Keratinocyte (primary cell): ENCODE data around the gene CFAP100. TPM values are rescaled to one million over a fixed set of nuclear protein-coding genes. Genes with fewer than 3 reads are reported as not detected.

Experiments used
- DNase-seq: peaks from one replicate; pipeline ENCODE4 v3.0.0-alpha.2; 2011; ENCODE audit warnings: low read depth, missing footprints, low spot score
- FAIRE-seq: peaks from 2 replicates; lab custom pipeline; 2011; peaks lifted over from hg19 to GRCh38; lab: Jason Lieb, UNC
- H2AFZ ChIP-seq: 2 replicates; pipeline ENCODE4 v1.6.0; 2012; ENCODE audit warnings: low read length, control low read depth, inconsistent platforms; ENCODE audit not compliant: control insufficient read depth
- H3K27ac ChIP-seq: 2 replicates; pipeline ENCODE4 v1.5.1; 2011; ENCODE audit warnings: low read length; ENCODE audit not compliant: control insufficient read depth, insufficient read depth
- H3K27me3 ChIP-seq: 3 replicates; pipeline ENCODE4 v1.6.0; 2011; ENCODE audit warnings: low read length; ENCODE audit not compliant: control insufficient read depth, insufficient read depth; ENCODE audit errors: extremely low read depth
- H3K36me3 ChIP-seq, 2 experiments: 2 replicates in 1 of 2; 3 replicates in 1 of 2; pipeline ENCODE4 v1.5.1; 2011; ENCODE audit warnings: low read length in 2 of 2, mild to moderate bottlenecking in 1 of 2; ENCODE audit not compliant: control insufficient read depth in 2 of 2, insufficient read depth in 2 of 2; ENCODE audit errors: extremely low read depth in 1 of 2
- H3K4me1 ChIP-seq: 3 replicates; pipeline ENCODE4 v1.5.1; 2011; ENCODE audit warnings: low read length; ENCODE audit not compliant: control insufficient read depth, insufficient read depth; ENCODE audit errors: extremely low read depth
- H3K4me2 ChIP-seq: 3 replicates; pipeline ENCODE4 v1.6.0; 2011; ENCODE audit warnings: low read depth, low read length; ENCODE audit not compliant: control insufficient read depth, insufficient read depth; ENCODE audit errors: extremely low read depth
- H3K4me3 ChIP-seq, 3 experiments: fragments of 200-600 bp in 1 of 3; sonication (generic) in 1 of 3; 2 replicates in 2 of 3; 3 replicates in 1 of 3; pipeline ENCODE4 v1.5.1; 2011 to 2016; ENCODE audit warnings: low read length in 3 of 3, mild to moderate bottlenecking in 3 of 3, control low read depth in 2 of 3, inconsistent platforms in 1 of 3, low read depth in 1 of 3, mixed read lengths in 1 of 3, mixed run types in 1 of 3, moderate library complexity in 1 of 3; ENCODE audit not compliant: control insufficient read depth in 2 of 3, insufficient read depth in 2 of 3; ENCODE audit errors: extremely low read depth in 1 of 3
- H3K79me2 ChIP-seq: 2 replicates; pipeline ENCODE4 v1.6.0; 2012; ENCODE audit warnings: low read length; ENCODE audit not compliant: control insufficient read depth, insufficient read depth
- H3K9ac ChIP-seq: 3 replicates; pipeline ENCODE4 v1.6.0; 2011; ENCODE audit warnings: low read length; ENCODE audit not compliant: control insufficient read depth, insufficient read depth; ENCODE audit errors: extremely low read depth
- H3K9me1 ChIP-seq: 3 replicates; pipeline ENCODE4 v1.6.0; 2011; ENCODE audit warnings: low read length; ENCODE audit not compliant: control insufficient read depth, insufficient read depth; ENCODE audit errors: extremely low read depth
- H3K9me3 ChIP-seq: 2 replicates; pipeline ENCODE4 v1.5.1; 2012; ENCODE audit warnings: low read depth, low read length; ENCODE audit not compliant: control insufficient read depth
- H4K20me1 ChIP-seq: 3 replicates; pipeline ENCODE4 v1.6.0; 2011; ENCODE audit warnings: low read length; ENCODE audit not compliant: control insufficient read depth, insufficient read depth; ENCODE audit errors: extremely low read depth
- EZH2 ChIP-seq: IDR thresholded peaks from one replicate; pipeline ENCODE4 v1.6.1; 2012; ENCODE audit warnings: inconsistent platforms, mild to moderate bottlenecking, low read length, moderate library complexity
- dilution Hi-C: fragments of 300-500 bp; cut with MboI; formaldehyde crosslinking; loops from one replicate; pipeline ENCODE4 v1.7.0; 2020; ENCODE audit warnings: low sequenced_read_pairs; ENCODE audit not compliant: extremely low pct_ligation_motif_present
- polyA plus RNA-seq, 5 experiments: library from polyadenylated mRNA; depleted of rRNA in 3 of 5; stranded (reverse) in 3 of 5; stranded (forward) in 1 of 5; unstranded in 1 of 5; fragments of >200 nt; gene quantifications; 1 replicate in 1 of 5; 2 replicates in 3 of 5; 3 replicates in 1 of 5; pipeline versions ENCODE4 v1.2.1 to v1.2.3, GENCODE V29; 2011 to 2012; ENCODE audit warnings: missing spikeins in 2 of 5, low read depth in 1 of 5, low replicate concordance in 1 of 5
- TF ChIP-seq, protein P1 (sequence below), 3 experiments: IDR thresholded peaks in 1 of 3; conservative IDR thresholded peaks in 1 of 3; optimal IDR thresholded peaks in 1 of 3; 2 replicates in 2 of 3; 3 replicates in 1 of 3; pipeline versions ENCODE3 to v1.5.1; 2011; ENCODE audit warnings: low read length in 3 of 3, mild to moderate bottlenecking in 3 of 3, moderate library complexity in 2 of 3, control low read depth in 1 of 3, inconsistent platforms in 1 of 3; ENCODE audit not compliant: insufficient read depth in 2 of 3; ENCODE audit errors: extremely low read depth in 1 of 3

Gene CFAP100
- polyA plus RNA-seq, 1 donor (not counting 4 experiments of a cell fraction or from before 2014, with no cell fraction given), result not detected

DNA sequence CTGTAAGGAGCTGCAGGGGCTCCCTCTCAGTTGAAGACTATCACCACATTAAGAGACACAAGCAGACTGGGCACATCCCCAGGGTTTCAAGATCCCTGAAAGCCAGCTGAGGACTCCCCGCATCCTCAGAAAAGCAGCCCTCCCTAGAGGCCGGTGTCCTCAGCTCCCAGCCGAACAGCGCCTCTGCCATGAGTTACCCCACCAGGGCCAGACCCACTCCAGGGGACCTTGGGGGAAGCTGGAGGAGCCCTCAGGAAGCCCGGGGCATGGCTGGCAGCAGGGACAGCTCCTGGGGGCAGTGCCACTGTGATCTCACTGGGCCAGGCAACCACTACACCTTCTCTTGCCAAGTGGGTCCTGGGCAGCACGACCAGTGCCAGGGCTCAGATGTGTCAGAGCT, 45.6 kb upstream of the CFAP100 start:
- no peaks in the 10 kb centered on the region for H3K4me1 ChIP-seq
- H3K4me3 ChIP-seq, result no peak overlapping the region
- H3K27ac ChIP-seq, result no peak overlapping the region
- H3K9ac ChIP-seq, result no peak overlapping the region
- H3K4me2 ChIP-seq, result no peak overlapping the region
- no peaks in the 10 kb centered on the region for H3K9me1 ChIP-seq
- FAIRE-seq, result no peak
- DNase-seq, result no peak
- no peaks in the 10 kb centered on the region for H3K36me3 ChIP-seq
- H3K79me2 ChIP-seq, result no peaks in the 10 kb centered on the region
- no peaks in the 10 kb centered on the region for H3K9me3 ChIP-seq
- dilution Hi-C loops, result no loop called here
- H4K20me1 ChIP-seq, result no peaks in the 10 kb centered on the region
- H2AFZ ChIP-seq, result no peak overlapping the region
- no peaks in the 10 kb centered on the region for H3K27me3 ChIP-seq
- TF ChIP-seq, protein P1, sequence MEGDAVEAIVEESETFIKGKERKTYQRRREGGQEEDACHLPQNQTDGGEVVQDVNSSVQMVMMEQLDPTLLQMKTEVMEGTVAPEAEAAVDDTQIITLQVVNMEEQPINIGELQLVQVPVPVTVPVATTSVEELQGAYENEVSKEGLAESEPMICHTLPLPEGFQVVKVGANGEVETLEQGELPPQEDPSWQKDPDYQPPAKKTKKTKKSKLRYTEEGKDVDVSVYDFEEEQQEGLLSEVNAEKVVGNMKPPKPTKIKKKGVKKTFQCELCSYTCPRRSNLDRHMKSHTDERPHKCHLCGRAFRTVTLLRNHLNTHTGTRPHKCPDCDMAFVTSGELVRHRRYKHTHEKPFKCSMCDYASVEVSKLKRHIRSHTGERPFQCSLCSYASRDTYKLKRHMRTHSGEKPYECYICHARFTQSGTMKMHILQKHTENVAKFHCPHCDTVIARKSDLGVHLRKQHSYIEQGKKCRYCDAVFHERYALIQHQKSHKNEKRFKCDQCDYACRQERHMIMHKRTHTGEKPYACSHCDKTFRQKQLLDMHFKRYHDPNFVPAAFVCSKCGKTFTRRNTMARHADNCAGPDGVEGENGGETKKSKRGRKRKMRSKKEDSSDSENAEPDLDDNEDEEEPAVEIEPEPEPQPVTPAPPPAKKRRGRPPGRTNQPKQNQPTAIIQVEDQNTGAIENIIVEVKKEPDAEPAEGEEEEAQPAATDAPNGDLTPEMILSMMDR (optimal IDR thresholded peaks at IDR 0.05 in 1 of 3, IDR thresholded peaks at IDR 0.05 in 1 of 3, conservative IDR thresholded peaks at IDR 0.05 in 1 of 3; ENCODE audit: extremely low read depth in 1 of 3, insufficient read depth in 2 of 3, low read length in 3 of 3), result no peak
- no peak for TF ChIP-seq EZH2

DNA sequence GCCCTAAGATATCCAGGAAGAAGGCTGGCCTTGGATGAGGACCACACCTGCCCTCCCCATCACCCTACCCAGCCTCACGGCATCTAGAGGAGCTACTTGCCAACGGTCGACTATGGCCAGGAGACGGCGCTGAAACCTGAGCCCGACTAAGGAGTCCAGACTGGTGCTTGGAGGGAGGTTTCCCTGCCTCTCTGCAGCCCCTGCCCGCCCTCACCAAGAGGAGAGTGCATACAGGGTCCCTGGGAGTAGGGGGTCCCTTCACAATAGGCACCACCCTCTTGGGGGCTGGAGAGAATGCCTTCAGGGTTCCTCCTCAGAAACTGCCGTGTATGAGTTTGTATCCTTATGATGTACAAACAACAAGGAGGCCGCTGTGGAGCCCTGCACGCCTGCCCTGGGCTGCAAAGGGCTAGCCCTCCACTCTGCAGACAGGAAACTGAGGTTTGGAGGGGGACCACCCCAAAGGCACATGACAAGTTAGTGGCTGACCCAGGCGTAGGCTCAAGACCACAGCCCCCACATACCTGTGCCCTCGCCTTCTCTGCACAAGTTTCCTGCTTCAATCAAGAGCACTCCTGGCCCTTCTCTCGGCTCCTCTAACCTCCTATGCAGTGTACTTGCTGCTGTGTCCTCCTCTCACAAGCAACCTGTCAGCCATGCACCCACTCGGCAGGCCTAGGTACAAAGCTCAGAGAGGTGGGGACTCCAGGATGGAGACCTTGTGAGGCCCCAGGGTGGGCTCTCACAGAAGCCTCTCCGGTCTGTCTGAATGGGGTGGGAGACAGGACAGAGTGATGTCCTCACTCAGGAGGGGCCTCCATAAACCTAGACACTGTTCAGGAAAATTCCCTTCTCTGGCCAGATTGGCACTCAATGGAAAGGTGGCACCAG, 44.9 kb upstream of the CFAP100 start:
- Histone ChIP-seq H3K9me1 (no peaks in the 10 kb centered on the region), H3K4me3 (no peak overlapping the region), H2AFZ (no peak overlapping the region), H3K79me2 (no peaks in the 10 kb centered on the region), H3K27me3 (peaks cover 7% of the 10 kb centered on the region), H3K27ac (no peak overlapping the region), H3K36me3 (no peaks in the 10 kb centered on the region), H3K9me3 (no peaks in the 10 kb centered on the region), H4K20me1 (no peaks in the 10 kb centered on the region), H3K4me2 (no peak overlapping the region), H3K4me1 (no peaks in the 10 kb centered on the region), H3K9ac (no peak overlapping the region)
- dilution Hi-C loops, result no loop called here
- DNase-seq, result no peak
- TF ChIP-seq, protein P1 (optimal IDR thresholded peaks at IDR 0.05 in 1 of 3, IDR thresholded peaks at IDR 0.05 in 1 of 3, conservative IDR thresholded peaks at IDR 0.05 in 1 of 3; ENCODE audit: extremely low read depth in 1 of 3, insufficient read depth in 2 of 3, low read length in 3 of 3), result no peak
- TF ChIP-seq EZH2, result no peak
- FAIRE-seq, result no peak
